ENCODE measurements around the gene CDC34. TPM values are rescaled to one million over a fixed set of nuclear protein-coding genes. Genes with fewer than 3 reads are reported as not detected.

CDC34 gene
- total RNA-seq, 6 experiments from 2014 or later = 44.8 to 81.8 (median 49.5) TPM

GRCh38 chr19:591099-591958, 59.8 kb downstream of the CDC34 start:
- WGBS (ENCODE audit: insufficient coverage, low coverage, low lambda C conversion rate, missing lambda C conversion rate) = 3% methylated on average over 5 of the region's 75 CpGs
- intact Hi-C loops (cut with DNase I) = loop anchor here in 1 of 2 donors (10.0 kb wide), 1 partner anchor 143 kb away; no protein-coding TSS in a partner anchor
- DNase-seq (peak in 2 of 3 donors; percentile 39 to 48), ATAC-seq (peak; percentile 17 to 73 (median 54))
- no peak overlapping the region for H3K27ac ChIP-seq
- H3K9me3 ChIP-seq = no peaks in the 10 kb centered on the region
- no peaks in the 10 kb centered on the region for H3K36me3 ChIP-seq
- peaks cover 0 to 33% of the 10 kb centered on the region in 2 donors for H3K27me3 ChIP-seq
- TF ChIP-seq POLR2A (IDR thresholded peaks at IDR 0.05) (no peak), CTCF (IDR thresholded peaks at IDR 0.05) (no peak)
- H3K4me3 ChIP-seq = no peak overlapping the region
- no peaks in the 10 kb centered on the region for H3K4me1 ChIP-seq

Other genes with a start within 250 kb of the CDC34 start
- 1 to 10 TPM in 5 of 6 experiments, under 1 TPM in 1; 0.83 to 2.7 (median 1.8) TPM for gene PLPP2, start 240.4 kb upstream of the CDC34 start, total RNA-seq
- 1 to 10 TPM; 3.1 to 7.3 (median 4.5) TPM for gene MIER2, start 187.0 kb upstream of the CDC34 start, total RNA-seq
- 1 to 10 TPM in 1 of 6 experiments, under 1 TPM in 5; 0.12 to 2.0 (median 0.44) TPM for gene C2CD4C, start 122.6 kb upstream of the CDC34 start, total RNA-seq
- 10 to 100 TPM; 48.4 to 69.9 (median 59.1) TPM for gene SHC2, start 70.7 kb upstream of the CDC34 start, total RNA-seq
- under 1 TPM; 0.11 to 0.69 (median 0.31) TPM for gene MADCAM1, start 35.3 kb upstream of the CDC34 start, total RNA-seq
- 10 to 100 TPM in 3 of 6 experiments, 1 to 10 TPM in 3; 8.2 to 42.2 (median 10.3) TPM for gene TPGS1, start 24.3 kb upstream of the CDC34 start, total RNA-seq
- under 1 TPM in 3 of 6 experiments, not detected in 3; 0.59 to 0.95 (median 0.74) TPM for gene GZMM, start 12.3 kb downstream of the CDC34 start, total RNA-seq
- gene BSG, start 40.8 kb downstream of the CDC34 start, total RNA-seq = 100 to 1,000 TPM in 4 of 6 experiments, 10 to 100 TPM in 2; 88.6 to 369 (median 124) TPM
- under 1 TPM in 5 of 6 experiments, not detected in 1; 0.05 to 0.27 (median 0.09) TPM for gene HCN2, start 58.1 kb downstream of the CDC34 start, total RNA-seq
- 10 to 100 TPM; 25.9 to 42.9 (median 33.3) TPM for gene POLRMT, start 101.8 kb downstream of the CDC34 start, total RNA-seq
- under 1 TPM in 1 of 6 experiments, not detected in 5; 0.15 TPM for gene FGF22, start 108.1 kb downstream of the CDC34 start, total RNA-seq
- gene RNF126, start 131.5 kb downstream of the CDC34 start, total RNA-seq = 10 to 100 TPM; 18.3 to 85.0 (median 28.8) TPM
- gene FSTL3, start 144.6 kb downstream of the CDC34 start, total RNA-seq = 10 to 100 TPM in 3 of 6 experiments, 1 to 10 TPM in 3; 4.2 to 18.7 (median 10.4) TPM
- under 1 TPM in 1 of 6 experiments, not detected in 5; 0.20 TPM for gene PRSS57, start 163.7 kb downstream of the CDC34 start, total RNA-seq
- gene PALM, start 177.2 kb downstream of the CDC34 start, total RNA-seq = 10 to 100 TPM in 2 of 6 experiments, 1 to 10 TPM in 4; 4.6 to 12.7 (median 7.1) TPM
- gene MISP, start 219.4 kb downstream of the CDC34 start, total RNA-seq = under 1 TPM in 1 of 6 experiments, not detected in 5; 0.09 TPM